Measurements from ENCODE around the gene NDRG3.
"Not testable (repeated sequence)": the region's sequence is repeated elsewhere in the genome, so short reads cannot be mapped to it uniquely, and the experiment has no call there.

NDRG3 gene

GRCh38 chr20:36611625-36612024 lies 134.3 kb downstream of the NDRG3 start:
- Histone ChIP-seq H3K27me3 (replicated peaks in 2 of 5; ENCODE audit: control insufficient read depth in 4 of 5, insufficient read depth in 5 of 5, low read length in 4 of 5) (no peaks in the 10 kb centered on the region), H3K9me3 (ENCODE audit: control extremely low read depth in 1 of 5, control insufficient read depth in 4 of 5, insufficient read depth in 2 of 5, low read depth in 1 of 5, low read length in 4 of 5) (no peaks in the 10 kb centered on the region), H3K36me3 (ENCODE audit: control insufficient read depth in 4 of 4, insufficient read depth in 4 of 4, low read length in 3 of 4) (peaks cover 8 to 75% (median 52%) of the 10 kb centered on the region in 4 experiments), H3K4me1 (ENCODE audit: control extremely low read depth in 1 of 4, control insufficient read depth in 4 of 4, insufficient read depth in 4 of 4, low read length in 3 of 4) (peaks cover 3 to 17% (median 12%) of the 10 kb centered on the region in 4 experiments), H3K27ac (ENCODE audit: insufficient read depth in 1 of 2, low read depth in 1 of 2, low read length in 2 of 2, poor library complexity in 1 of 2, severe bottlenecking in 2 of 2) (no peak overlapping the region), H3K4me3 (ENCODE audit: control insufficient read depth in 1 of 7, extremely low read depth in 1 of 7, insufficient read depth in 4 of 7, low read depth in 2 of 7, low read length in 6 of 7) (no peak overlapping the region)
- POLR2A ChIA-PET = interaction anchor here (0.6 to 1.4 kb wide), 2 partner anchors 34 to 163 kb away, joined by 3 read pairs; partner anchors contain the start of gene SLA2
- CTCF ChIA-PET = interaction anchor here (1.0 to 6.6 kb wide), 14 partner anchors 12 to 145 kb away, joined by 3 to 55 read pairs (median 8); partner anchors contain the start of gene SLA2
- WGBS (ENCODE audit: insufficient coverage) = 94% methylated on average over 5 of the region's 5 CpGs
- no peak for DNase-seq

- ChIA-PET CTCF (interaction anchor here (1.0 to 3.1 kb wide), 3 partner anchors 15 to 147 kb away, joined by 3 to 10 read pairs (median 4); no protein-coding TSS in a partner anchor), POLR2A (interaction anchor here (0.6 to 0.8 kb wide), 2 partner anchors 9 to 24 kb away, joined by 3 to 8 read pairs; no protein-coding TSS in a partner anchor)
- not testable (repeated sequence) for H3K27ac ChIP-seq (ENCODE audit: insufficient read depth in 1 of 2, low read depth in 1 of 2, low read length in 2 of 2, poor library complexity in 1 of 2, severe bottlenecking in 2 of 2); H3K27me3 ChIP-seq (replicated peaks in 2 of 5; ENCODE audit: control insufficient read depth in 4 of 5, insufficient read depth in 5 of 5, low read length in 4 of 5); H3K4me3 ChIP-seq (ENCODE audit: control insufficient read depth in 1 of 7, extremely low read depth in 1 of 7, insufficient read depth in 4 of 7, low read depth in 2 of 7, low read length in 6 of 7); H3K9me3 ChIP-seq (ENCODE audit: control extremely low read depth in 1 of 5, control insufficient read depth in 4 of 5, insufficient read depth in 2 of 5, low read depth in 1 of 5, low read length in 4 of 5)
- peaks cover 4 to 49% (median 31%) of the 10 kb centered on the region in 4 experiments for H3K36me3 ChIP-seq (ENCODE audit: control insufficient read depth in 4 of 4, insufficient read depth in 4 of 4, low read length in 3 of 4)
- peaks cover 3 to 31% (median 26%) of the 10 kb centered on the region in 4 experiments for H3K4me1 ChIP-seq (ENCODE audit: control extremely low read depth in 1 of 4, control insufficient read depth in 4 of 4, insufficient read depth in 4 of 4, low read length in 3 of 4)
- peak in 1 of 3 donors; percentile 32 for DNase-seq
- WGBS (ENCODE audit: insufficient coverage) = 98% methylated on average over 4 of the region's 6 CpGs
Observed at GRCh38 chr20:36608388-36608728, 137.5 kb downstream of the NDRG3 start.

- CTCF ChIA-PET = interaction anchor here (0.6 to 3.2 kb wide), 4 partner anchors 14 to 74 kb away, joined by 3 to 21 read pairs (median 4); partner anchors contain the start of gene TGIF2
- Histone ChIP-seq H3K36me3 (ENCODE audit: control insufficient read depth in 4 of 4, insufficient read depth in 4 of 4, low read length in 3 of 4) (peaks cover 4 to 49% (median 27%) of the 10 kb centered on the region in 4 experiments), H3K27me3 (replicated peaks in 2 of 5; ENCODE audit: control insufficient read depth in 4 of 5, insufficient read depth in 5 of 5, low read length in 4 of 5) (no peaks in the 10 kb centered on the region), H3K27ac (ENCODE audit: insufficient read depth in 1 of 2, low read depth in 1 of 2, low read length in 2 of 2, poor library complexity in 1 of 2, severe bottlenecking in 2 of 2) (peak overlapping the region in 1 of 2 experiments; percentile 92), H3K9me3 (ENCODE audit: control extremely low read depth in 1 of 5, control insufficient read depth in 4 of 5, insufficient read depth in 2 of 5, low read depth in 1 of 5, low read length in 4 of 5) (no peaks in the 10 kb centered on the region), H3K4me3 (ENCODE audit: control insufficient read depth in 1 of 7, extremely low read depth in 1 of 7, insufficient read depth in 4 of 7, low read depth in 2 of 7, low read length in 6 of 7) (peak overlapping the region in 4 of 7 experiments; percentile 8 to 98 (median 24)), H3K4me1 (ENCODE audit: control extremely low read depth in 1 of 4, control insufficient read depth in 4 of 4, insufficient read depth in 4 of 4, low read length in 3 of 4) (peaks cover 3 to 31% (median 26%) of the 10 kb centered on the region in 4 experiments)
- POLR2A ChIA-PET = no interaction called here
- WGBS (ENCODE audit: insufficient coverage) = 90% methylated on average over 5 of the region's 7 CpGs
- DNase-seq = no peak
Observed at GRCh38 chr20:36607586-36608387, 138.1 kb downstream of the NDRG3 start.

GRCh38 chr20:36606158-36607066 lies 139.5 kb downstream of the NDRG3 start:
- no peaks in the 10 kb centered on the region for H3K9me3 ChIP-seq (ENCODE audit: control extremely low read depth in 1 of 5, control insufficient read depth in 4 of 5, insufficient read depth in 2 of 5, low read depth in 1 of 5, low read length in 4 of 5)
- ChIA-PET POLR2A (interaction anchor here (0.9 to 2.6 kb wide), 7 partner anchors 11 to 140 kb away, joined by 4 to 13 read pairs (median 6); partner anchors contain the start of genes NDRG3, SLA2 and TGIF2), CTCF (interaction anchor here (0.9 to 3.5 kb wide), 20 partner anchors 8 to 150 kb away, joined by 3 to 33 read pairs (median 4); partner anchors contain the start of genes NDRG3, SLA2 and TGIF2)
- peak overlapping the region; percentile 81 to 99 (median 96) for H3K4me3 ChIP-seq (ENCODE audit: control insufficient read depth in 1 of 7, extremely low read depth in 1 of 7, insufficient read depth in 4 of 7, low read depth in 2 of 7, low read length in 6 of 7)
- peak overlapping the region; percentile 82 to 92 for H3K27ac ChIP-seq (ENCODE audit: insufficient read depth in 1 of 2, low read depth in 1 of 2, low read length in 2 of 2, poor library complexity in 1 of 2, severe bottlenecking in 2 of 2)
- peak; percentile 34 to 68 (median 62) for DNase-seq
- H3K36me3 ChIP-seq (ENCODE audit: control insufficient read depth in 4 of 4, insufficient read depth in 4 of 4, low read length in 3 of 4) = peaks cover 2 to 35% (median 20%) of the 10 kb centered on the region in 4 experiments
- no peaks in the 10 kb centered on the region for H3K27me3 ChIP-seq (replicated peaks in 2 of 5; ENCODE audit: control insufficient read depth in 4 of 5, insufficient read depth in 5 of 5, low read length in 4 of 5)
- 0% methylated on average over 27 of the region's 31 CpGs for WGBS (ENCODE audit: insufficient coverage)
- peaks cover 7 to 33% (median 26%) of the 10 kb centered on the region in 4 experiments for H3K4me1 ChIP-seq (ENCODE audit: control extremely low read depth in 1 of 4, control insufficient read depth in 4 of 4, insufficient read depth in 4 of 4, low read length in 3 of 4)

GRCh38 chr20:36605399-36606157 lies 140.3 kb downstream of the NDRG3 start, which contains the start of gene RAB5IF:
RAB5IF (plus strand) TSS chr20:36605779; CDS start chr20:36605952, 173 bp downstream.
- DNase-seq = peak; percentile 99 to 100 (median 99)
- peaks cover 8 to 38% (median 26%) of the 10 kb centered on the region in 4 experiments for H3K4me1 ChIP-seq (ENCODE audit: control extremely low read depth in 1 of 4, control insufficient read depth in 4 of 4, insufficient read depth in 4 of 4, low read length in 3 of 4)
- H3K27ac ChIP-seq (ENCODE audit: insufficient read depth in 1 of 2, low read depth in 1 of 2, low read length in 2 of 2, poor library complexity in 1 of 2, severe bottlenecking in 2 of 2) = peak within 1 kb of the TSS; percentile 82 to 92
- H3K4me3 ChIP-seq (ENCODE audit: control insufficient read depth in 1 of 7, extremely low read depth in 1 of 7, insufficient read depth in 4 of 7, low read depth in 2 of 7, low read length in 6 of 7) = peak within 1 kb of the TSS; percentile 81 to 99 (median 96)
- under 1% methylated on average over 77 of the region's 90 CpGs for WGBS (ENCODE audit: insufficient coverage)
- no peaks in the 10 kb centered on the region for H3K9me3 ChIP-seq (ENCODE audit: control extremely low read depth in 1 of 5, control insufficient read depth in 4 of 5, insufficient read depth in 2 of 5, low read depth in 1 of 5, low read length in 4 of 5)
- H3K36me3 ChIP-seq (ENCODE audit: control insufficient read depth in 4 of 4, insufficient read depth in 4 of 4, low read length in 3 of 4) = peaks cover 2 to 26% (median 15%) of the 10 kb centered on the region in 4 experiments
- ChIA-PET POLR2A (interaction anchor here (0.6 to 2.6 kb wide), 10 partner anchors 11 to 141 kb away, joined by 3 to 13 read pairs (median 4); partner anchors contain the start of genes NDRG3, SLA2 and TGIF2), CTCF (interaction anchor here (0.6 to 3.5 kb wide), 27 partner anchors 9 to 164 kb away, joined by 3 to 33 read pairs (median 4); partner anchors contain the start of genes NDRG3, SLA2 and TGIF2)
- H3K27me3 ChIP-seq (replicated peaks in 2 of 5; ENCODE audit: control insufficient read depth in 4 of 5, insufficient read depth in 5 of 5, low read length in 4 of 5) = no peaks in the 10 kb centered on the region
